ENCODE data around the gene PDHA1. TPM values are rescaled to one million over a fixed set of nuclear protein-coding genes. Genes with fewer than 3 reads are reported as not detected.

The PDHA1 gene
- total RNA-seq, 1 donor from 2014 or later: 114 TPM

DNA sequence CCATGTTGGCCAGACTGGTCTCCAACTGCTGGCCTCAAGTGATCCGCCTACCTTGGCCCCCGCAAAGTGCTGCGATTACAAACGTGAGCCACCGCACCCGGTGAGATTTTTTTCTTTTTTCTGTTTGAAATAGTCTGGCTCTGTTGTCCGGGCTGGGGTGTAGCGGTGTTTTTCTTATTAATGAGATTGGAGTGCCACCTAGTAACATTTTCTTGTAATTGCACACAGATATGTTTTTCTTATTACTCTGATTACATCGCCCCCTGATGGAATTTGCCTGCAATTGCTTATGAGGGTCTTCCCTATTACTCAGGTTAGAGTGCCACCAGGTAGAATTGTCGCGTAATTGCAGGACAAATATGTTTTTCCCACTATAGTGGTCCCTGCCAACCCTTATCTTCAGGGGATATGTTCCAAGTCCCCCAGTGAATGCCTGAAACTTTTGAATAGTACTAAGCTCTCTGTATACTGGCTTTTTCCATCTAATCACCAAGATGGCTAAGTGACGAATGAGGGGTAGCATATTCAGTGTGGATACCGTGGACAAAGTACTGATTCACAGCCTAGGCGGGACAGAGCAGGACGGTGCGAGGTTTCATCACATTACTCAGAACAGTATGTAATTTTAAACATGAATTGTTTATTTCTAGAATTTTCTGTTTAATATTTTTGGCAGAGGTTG is 8.6 kb upstream of the PDHA1 start:
- DNase-seq: no peak
- Histone ChIP-seq H3K27ac (no peak overlapping the region), H3K4me3 (no peak overlapping the region), H3K4me1 (no peaks in the 10 kb centered on the region), H3K9me3 (peaks cover 7% of the 10 kb centered on the region), H3K27me3 (no peaks in the 10 kb centered on the region), H3K36me3 (no peaks in the 10 kb centered on the region)
- TF ChIP-seq, protein P1, sequence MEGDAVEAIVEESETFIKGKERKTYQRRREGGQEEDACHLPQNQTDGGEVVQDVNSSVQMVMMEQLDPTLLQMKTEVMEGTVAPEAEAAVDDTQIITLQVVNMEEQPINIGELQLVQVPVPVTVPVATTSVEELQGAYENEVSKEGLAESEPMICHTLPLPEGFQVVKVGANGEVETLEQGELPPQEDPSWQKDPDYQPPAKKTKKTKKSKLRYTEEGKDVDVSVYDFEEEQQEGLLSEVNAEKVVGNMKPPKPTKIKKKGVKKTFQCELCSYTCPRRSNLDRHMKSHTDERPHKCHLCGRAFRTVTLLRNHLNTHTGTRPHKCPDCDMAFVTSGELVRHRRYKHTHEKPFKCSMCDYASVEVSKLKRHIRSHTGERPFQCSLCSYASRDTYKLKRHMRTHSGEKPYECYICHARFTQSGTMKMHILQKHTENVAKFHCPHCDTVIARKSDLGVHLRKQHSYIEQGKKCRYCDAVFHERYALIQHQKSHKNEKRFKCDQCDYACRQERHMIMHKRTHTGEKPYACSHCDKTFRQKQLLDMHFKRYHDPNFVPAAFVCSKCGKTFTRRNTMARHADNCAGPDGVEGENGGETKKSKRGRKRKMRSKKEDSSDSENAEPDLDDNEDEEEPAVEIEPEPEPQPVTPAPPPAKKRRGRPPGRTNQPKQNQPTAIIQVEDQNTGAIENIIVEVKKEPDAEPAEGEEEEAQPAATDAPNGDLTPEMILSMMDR (IDR thresholded peaks at IDR 0.05): peak; percentile 13
- intact Hi-C loops (cut with DNase I): loop anchor here (10.0 kb wide), 1 partner anchor 950 kb away; no protein-coding TSS in a partner anchor
- ATAC-seq: peak; percentile 33

GRCh38 chrX:19342331-19342906 is 1.3 kb upstream of the PDHA1 start:
- no peaks in the 10 kb centered on the region for H3K36me3 ChIP-seq
- intact Hi-C loops (cut with DNase I): no loop called here
- H3K27me3 ChIP-seq: no peaks in the 10 kb centered on the region
- DNase-seq (no peak), ATAC-seq (no peak)
- no peak overlapping the region for H3K4me3 ChIP-seq
- H3K27ac ChIP-seq: peak overlapping the region; percentile 47
- H3K4me1 ChIP-seq: peaks cover 5% of the 10 kb centered on the region
- TF ChIP-seq, protein P1 (IDR thresholded peaks at IDR 0.05): no peak
- no peaks in the 10 kb centered on the region for H3K9me3 ChIP-seq

DNA sequence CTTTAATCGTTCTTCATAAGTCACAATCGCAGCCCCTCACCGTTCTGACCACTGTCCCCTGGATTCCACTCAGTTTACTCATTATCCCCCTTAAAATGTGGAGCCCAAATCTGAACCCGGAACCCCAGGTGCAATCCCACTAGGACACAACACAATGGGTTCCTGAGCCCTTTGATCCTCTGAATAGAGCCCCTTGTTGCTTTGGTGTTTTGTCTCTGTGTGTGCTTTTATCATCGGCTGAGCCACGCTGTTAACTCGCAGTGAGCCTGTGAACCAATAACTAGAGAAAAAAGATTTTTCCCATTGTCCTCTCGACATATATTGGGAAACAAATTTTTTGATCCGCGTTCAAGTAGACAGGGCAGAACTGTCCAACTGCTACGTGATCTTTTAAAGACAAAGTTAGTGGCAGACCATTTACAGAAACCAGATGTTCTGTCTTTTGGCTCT is 617 bp upstream of the PDHA1 start:
- DNase-seq (no peak), ATAC-seq (no peak)
- H3K36me3 ChIP-seq: no peaks in the 10 kb centered on the region
- H3K27ac ChIP-seq: peak overlapping the region; percentile 47
- H3K4me1 ChIP-seq: peaks cover 5% of the 10 kb centered on the region
- TF ChIP-seq, protein P1 (IDR thresholded peaks at IDR 0.05): no peak
- intact Hi-C loops (cut with DNase I): no loop called here
- no peaks in the 10 kb centered on the region for H3K27me3 ChIP-seq
- no peaks in the 10 kb centered on the region for H3K9me3 ChIP-seq
- peak overlapping the region; percentile 69 for H3K4me3 ChIP-seq

DNA sequence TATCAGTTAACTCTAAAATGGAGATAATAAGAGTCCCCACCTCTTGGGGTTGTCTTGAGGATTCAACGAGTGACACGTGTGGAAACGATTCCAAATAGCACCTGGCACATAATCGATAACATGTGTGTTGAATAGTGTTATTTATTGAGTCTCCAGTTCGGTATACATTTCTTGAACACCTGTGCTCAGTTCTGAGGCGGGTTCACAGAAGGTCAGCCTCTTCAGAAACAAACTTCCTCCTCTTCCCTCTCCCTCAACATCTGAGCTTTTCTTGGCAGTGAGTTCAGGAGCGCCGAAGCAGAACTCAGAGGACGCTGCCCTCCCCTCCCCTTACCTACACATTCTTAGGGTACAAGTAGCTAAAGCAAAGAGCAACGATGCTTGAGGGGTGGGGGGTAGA is 934 bp downstream of the PDHA1 start:
- Histone ChIP-seq H3K4me1 (peaks cover 5% of the 10 kb centered on the region), H3K36me3 (peaks cover under 1% of the 10 kb centered on the region), H3K27ac (peak overlapping the region; percentile 86), H3K4me3 (peak overlapping the region; percentile 69), H3K9me3 (no peaks in the 10 kb centered on the region), H3K27me3 (no peaks in the 10 kb centered on the region)
- TF ChIP-seq, protein P1 (IDR thresholded peaks at IDR 0.05): no peak
- intact Hi-C loops (cut with DNase I): no loop called here
- ATAC-seq: no peak
- DNase-seq: no peak

DNA sequence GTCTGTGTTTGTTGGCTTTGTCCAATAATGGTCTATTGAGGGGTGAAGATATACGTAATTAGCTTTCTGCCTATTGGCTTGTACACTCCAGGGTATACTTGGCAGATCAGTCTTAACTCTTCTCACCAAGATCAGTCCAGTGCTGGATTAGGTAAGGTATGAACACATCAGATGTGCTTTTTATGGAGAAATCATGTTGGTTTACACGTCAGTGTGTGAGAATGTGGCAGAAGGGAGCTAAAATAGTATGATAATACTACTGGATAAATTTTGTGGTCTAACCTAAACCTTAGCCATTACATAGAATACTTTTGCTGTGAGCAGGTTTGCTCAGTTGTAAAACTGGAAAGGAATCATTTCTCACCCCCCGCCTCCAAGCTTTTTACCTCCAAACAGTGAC is 4.2 kb downstream of the PDHA1 start:
- TF ChIP-seq, protein P1 (IDR thresholded peaks at IDR 0.05): no peak
- peaks cover 24% of the 10 kb centered on the region for H3K36me3 ChIP-seq
- intact Hi-C loops (cut with DNase I): no loop called here
- ATAC-seq (no peak), DNase-seq (no peak)
- H3K4me1 ChIP-seq: peaks cover 5% of the 10 kb centered on the region
- no peak overlapping the region for H3K4me3 ChIP-seq
- H3K9me3 ChIP-seq: no peaks in the 10 kb centered on the region
- H3K27me3 ChIP-seq: no peaks in the 10 kb centered on the region
- H3K27ac ChIP-seq: no peak overlapping the region

Data from upper lobe of right lung (tissue), 1 donor.